Activated CD8-positive, alpha-beta memory T cell treated with anti-CD3 and anti-CD28 coated beads, Interleukin-2, amount 50 U/mL, for 4 hours (primary cell): Measurements from ENCODE around the gene PINLYP.

ENCODE experiments used
- DNase-seq: peaks from one replicate; pipeline ENCODE4 v3.0.0-alpha.2; 2020

Gene PINLYP

DNA sequence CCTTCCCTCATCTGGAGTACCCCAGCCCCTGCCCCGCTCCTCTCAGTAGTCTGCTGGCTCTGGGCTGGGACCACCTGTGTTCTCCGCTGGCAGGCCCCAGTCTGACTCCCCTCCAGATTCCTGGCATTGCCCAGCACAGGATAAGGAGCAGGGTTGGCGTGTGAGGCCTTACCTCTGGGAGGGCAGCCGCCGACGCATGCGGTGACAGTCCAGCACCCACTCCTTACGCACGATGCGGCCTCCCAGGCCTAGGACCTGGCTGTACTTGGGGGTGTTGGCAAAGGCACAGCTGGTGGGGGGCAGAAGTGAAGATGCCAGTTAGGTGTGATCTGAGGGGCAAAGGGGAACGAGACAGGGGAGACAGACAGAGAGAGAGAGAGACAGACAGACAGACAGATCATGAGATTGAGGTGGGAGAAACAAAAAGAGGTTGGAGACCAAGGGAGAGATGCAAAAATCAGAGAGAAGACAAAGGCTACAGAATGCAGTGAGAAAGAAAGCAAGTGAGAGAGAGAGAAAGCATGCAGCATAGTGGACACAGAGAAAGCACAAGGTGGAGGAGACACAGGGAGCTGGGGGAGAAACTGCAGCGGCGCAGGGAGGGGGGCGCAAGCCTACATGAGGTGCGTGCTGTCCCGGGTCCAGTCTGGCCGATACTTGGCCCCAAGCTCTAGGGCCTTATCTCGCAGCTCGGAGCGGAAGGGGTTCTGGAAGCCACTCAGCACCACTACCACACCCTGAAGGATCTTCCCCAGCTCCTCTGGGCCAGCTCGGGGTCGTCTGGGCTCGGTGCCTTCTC, 24.0 kb upstream of the PINLYP start:
- DNase-seq, result no peak

GRCh38 chr19:43552198-43552450, 23.5 kb upstream of the PINLYP start:
- no peak for DNase-seq

GRCh38 chr19:43552616-43553015, 23.0 kb upstream of the PINLYP start:
- DNase-seq, result no peak

DNA sequence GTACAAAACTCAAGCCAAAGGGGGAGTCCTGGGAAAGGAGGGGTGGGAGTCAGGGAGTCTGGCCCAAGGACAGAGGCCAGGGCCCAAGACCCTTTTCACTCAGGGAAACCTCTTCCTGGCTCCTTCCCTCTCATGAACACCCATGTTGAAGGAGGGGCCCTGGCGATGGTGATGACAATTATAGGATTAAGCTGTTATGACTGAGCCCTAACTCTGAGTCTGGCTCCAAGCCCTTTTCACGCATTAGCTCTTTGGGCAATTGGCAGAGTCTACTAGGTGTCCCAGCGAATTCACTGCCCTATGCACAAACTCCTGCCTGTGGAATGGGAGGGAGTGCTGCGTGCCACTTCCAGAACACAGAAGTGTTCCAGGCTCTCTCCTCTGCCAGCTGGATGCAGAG, 21.9 kb upstream of the PINLYP start:
- DNase-seq, result no peak

- no peak for DNase-seq
These were observed 21.2 kb upstream of the PINLYP start for GRCh38 chr19:43554317-43554895.

GRCh38 chr19:43555185-43555770, 20.3 kb upstream of the PINLYP start:
- DNase-seq, result peak; percentile 85

- no peak for DNase-seq
These were observed 14.9 kb upstream of the PINLYP start for GRCh38 chr19:43560687-43561086.

- no peak for DNase-seq
These were observed 14.2 kb upstream of the PINLYP start for GRCh38 chr19:43561139-43561970.

DNA sequence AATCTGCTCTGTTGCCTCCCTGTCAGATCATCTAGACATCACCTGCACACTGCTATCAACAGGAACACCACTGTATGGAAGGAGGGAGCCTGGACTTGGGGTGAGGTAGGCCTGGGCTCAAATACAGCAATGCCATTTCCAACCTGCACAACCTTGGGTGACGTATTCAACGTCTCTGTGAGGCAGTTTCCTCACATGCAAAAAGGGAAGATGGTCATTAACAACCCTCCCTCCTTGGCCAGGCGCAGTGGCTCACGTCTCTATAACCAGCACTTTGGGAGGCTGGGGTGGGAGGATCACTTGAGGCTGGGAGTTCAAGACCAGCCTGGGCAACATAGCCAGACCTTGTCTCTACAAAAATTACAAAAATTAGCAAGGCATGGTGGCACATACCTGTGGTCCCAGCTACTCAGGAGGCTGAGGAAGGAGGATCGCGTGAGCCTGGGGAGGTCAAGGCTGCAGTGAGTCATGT, 13.3 kb upstream of the PINLYP start:
- no peak for DNase-seq

DNA sequence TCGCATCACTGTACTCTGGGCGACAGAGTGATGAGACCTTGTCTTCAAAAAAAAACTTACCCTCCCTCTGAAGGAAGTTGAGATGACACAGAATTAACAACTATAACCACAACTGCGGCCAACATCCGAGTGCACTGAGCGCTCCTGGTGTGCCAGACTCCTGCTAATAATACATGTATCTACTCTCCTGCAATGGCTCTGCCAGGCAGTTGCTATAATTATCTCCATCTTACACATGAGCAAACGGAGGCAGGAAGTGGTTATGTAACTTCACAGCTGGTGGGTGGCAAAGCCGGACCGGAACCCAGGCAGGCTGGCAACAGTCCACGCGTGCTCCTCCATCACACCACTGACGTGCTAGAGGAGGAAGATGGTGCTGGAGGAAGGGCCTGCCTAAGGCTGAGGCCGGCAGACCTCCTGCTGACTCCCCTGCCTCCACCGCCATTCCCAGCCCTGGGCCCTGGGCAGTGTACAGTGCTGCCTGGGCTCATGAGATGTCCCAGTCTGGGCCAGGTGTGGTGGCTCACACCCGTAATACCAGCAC, 12.8 kb upstream of the PINLYP start:
- peak; percentile 70 for DNase-seq

DNA sequence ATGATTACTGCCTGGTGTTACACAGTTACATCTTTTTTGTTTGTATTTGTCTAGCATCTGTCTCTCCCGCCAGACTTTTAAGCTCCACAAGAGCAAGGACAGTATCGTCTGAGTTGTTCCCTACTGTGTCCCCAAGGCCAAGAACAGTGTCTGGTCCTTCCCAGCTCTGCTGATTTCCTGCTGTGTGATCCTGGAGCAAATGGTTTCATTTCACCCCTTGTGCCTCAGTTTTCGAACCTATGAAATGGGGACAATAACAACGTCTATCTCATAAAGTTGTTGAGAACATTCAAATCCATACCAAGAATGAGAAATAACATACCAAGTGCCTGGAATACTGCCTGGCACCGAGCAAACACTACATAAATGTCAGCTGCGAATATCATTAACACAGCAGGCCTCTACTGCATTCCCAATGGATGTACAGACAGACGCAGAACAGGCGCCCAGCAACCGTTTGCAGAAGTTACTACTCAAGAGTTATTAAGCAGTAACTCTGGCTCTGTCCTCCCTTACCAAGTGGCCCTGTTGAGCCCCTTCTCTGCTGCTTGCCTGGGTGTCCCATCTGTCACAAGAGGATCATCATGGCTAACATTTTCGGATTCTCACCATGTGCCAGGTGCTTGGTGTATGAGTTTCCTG, 11.7 kb upstream of the PINLYP start:
- no peak for DNase-seq

DNA sequence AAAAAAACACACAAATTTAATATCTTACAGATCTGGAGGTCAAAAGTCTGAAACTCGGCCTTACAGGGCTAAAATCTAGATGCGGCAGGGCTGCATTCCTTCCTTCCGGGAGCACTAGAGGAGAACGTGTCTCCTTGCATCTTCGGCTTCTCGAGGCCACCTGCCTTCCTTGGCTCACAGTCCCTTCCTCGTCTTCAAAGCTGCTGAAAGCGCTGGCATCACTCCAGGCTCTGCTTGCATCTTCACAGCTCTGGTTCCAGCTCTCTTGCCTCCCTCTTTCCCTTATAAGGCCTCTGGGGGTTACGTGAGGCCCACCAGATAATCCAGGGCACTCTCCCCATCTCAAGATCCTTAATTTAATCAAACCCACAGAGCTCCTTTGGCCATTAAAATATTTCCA, 10.8 kb upstream of the PINLYP start:
- DNase-seq, result no peak

DNA sequence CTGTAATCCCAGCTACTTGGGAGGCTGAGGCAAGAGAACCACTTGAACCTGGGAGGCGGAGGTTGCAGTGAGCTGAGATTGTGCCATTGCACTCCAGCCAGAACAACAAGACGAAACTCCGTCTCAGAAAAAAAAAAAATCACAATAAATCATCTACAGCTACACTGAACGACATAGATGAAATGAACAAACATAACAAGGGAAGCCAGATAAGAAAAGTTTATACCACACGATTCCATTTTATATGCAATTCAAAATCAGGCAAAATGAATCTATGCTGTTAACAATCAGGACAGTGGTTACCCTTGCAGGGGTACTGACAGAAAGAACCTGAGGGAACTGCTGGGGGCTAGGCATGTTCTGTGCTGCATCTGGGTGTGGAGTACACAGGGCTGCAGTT, 5.9 kb upstream of the PINLYP start:
- no peak for DNase-seq

DNA sequence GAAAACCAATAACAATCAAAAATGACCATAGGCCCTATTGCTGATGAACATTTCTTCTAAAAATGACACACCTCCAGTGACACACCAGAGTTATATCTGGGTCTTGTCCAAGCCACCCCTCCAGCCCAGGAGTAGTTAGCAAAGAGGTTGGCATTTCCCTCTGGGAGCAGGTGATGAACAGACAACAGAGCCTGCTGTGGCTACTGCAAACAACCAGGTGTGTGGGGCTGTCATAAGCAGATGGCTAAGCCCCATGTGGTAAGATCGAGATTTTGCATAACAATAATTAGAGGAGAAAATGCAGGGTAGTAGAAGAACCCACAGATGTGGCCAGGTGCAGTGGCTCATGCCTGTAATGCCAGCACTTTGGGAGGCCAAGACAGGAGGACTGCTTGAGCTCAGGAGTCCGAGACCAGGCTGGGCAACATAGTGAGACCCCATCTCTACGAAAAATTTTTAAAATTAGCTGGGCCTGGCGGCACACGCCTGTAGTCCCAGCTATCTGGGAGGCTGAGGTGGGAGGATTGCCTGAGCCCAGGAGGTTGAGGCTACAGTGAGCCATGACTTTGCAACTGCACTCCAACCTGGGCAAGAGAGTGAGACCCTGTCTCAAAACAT, 5.3 kb upstream of the PINLYP start:
- no peak for DNase-seq

DNA sequence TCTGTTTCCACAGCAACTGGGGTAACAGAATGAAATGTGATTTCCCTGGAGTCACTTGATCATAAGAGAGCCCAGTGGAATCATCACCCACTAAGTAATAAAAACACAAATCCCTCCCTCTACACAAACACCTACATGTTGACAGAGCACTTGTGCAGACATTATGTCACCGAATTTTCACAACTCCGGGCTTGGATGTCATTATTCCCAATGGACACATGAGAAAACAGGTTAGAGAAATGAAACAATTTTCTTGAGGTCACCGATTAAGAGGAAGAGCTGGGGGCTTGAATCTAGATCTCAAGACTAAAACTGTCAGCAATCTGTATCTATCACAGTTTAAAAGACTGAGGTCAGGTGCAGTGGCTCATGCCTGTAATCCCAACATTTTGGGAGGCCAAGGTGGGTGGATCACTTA, 3.4 kb upstream of the PINLYP start:
- DNase-seq, result no peak

- no peak for DNase-seq
These were observed 1.0 kb upstream of the PINLYP start for GRCh38 chr19:43574424-43575155.

DNA sequence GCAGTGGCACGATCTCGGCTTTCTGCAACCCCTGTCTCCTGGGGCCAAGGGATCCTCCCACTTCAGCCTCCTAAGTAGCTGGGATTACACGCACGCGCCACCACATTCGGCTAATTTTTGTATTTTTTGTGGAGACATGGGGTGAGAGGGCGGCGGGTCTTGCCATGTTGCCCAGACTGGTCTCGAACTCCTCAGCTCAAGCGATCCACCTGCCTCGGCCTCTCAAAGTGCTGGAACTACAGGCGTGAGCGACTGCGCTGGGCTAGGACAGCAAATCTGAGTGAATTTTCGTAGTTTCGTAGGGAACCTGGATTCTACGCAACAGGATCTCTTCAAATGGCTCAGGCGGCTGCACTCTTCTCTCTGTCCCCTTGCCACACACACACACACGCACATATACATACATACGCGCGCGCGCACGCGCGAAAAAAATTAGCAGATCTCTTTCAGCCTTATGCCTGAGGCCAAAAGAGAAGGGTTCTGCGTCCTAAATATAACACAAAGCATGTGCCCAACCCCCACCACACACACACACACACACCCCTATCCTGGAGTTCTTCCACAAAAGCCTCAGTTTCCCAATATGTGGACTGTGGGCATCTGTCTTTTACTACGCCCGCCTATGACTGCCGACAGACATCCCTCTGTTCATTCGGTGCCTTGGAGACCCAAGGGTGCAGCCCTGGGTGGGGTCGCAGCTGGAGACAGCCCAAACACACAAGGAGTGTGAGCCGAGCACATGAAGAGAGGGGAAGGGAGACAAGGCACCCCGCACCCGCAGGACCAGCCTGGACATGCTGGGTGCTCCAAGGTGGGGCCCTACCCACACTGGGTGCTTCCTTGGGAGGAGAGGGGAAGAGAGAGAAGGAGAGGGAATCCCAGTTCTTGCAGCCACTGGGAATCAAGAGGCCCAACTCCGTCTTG, 616 bp downstream of the PINLYP start:
- DNase-seq, result no peak

GRCh38 chr19:43578787-43579186, 3.2 kb downstream of the PINLYP start:
- DNase-seq, result no peak

DNA sequence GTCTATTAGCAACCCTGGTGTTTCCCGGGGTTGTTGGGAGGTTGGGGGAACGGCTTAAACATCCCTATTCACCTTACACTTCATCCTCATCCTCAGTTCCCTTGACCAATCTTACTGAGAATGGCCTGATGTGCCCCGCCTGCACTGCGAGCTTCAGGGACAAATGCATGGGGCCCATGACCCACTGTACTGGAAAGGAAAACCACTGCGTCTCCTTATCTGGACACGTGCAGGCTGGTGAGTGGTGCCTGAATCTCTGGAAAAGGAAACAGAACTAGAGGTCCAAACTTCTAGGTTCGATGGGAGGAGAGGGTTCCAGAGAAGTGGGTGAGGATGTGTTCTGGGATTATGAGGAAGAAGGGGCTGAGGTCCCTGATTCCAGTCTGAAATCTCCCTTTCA, 5.9 kb downstream of the PINLYP start:
- DNase-seq, result no peak

DNA sequence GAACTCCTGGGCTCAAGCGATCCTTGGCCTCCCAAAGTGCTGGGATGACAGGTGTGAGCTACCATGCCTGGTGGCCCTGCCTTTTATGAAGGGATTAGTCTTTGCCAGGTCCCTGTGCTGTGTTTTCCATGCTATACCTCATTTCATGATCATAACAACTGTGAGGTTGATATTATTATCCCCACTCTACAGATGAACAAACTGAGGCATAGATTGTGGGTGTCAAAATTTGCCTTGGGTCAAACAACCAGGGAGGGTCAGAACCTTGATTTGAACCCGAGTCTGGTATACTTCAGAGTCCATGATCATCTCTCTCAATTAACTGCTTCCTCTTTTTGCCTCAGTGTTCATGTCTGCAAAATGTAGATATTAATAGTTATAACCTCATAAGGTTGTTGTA, 6.9 kb downstream of the PINLYP start:
- no peak for DNase-seq

- DNase-seq, result no peak
These were observed 8.9 kb downstream of the PINLYP start for GRCh38 chr19:43584484-43584883.
